HepG2 (cell line): ENCODE measurements around the gene TJP1. TPM values are rescaled to one million over a fixed set of nuclear protein-coding genes. Genes with fewer than 3 reads are reported as not detected.
A peak's percentile ranks its signal among the peaks of the same experiment; 100 is the strongest.

ENCODE experiments used
- BRCA1 ChIP-seq: sonication (generic); formaldehyde crosslinking; IDR thresholded peaks from 2 replicates; pipeline ENCODE4 v1.4.0; 2020; ENCODE audit warnings: missing genetic modification reagents
- CENPBD1 ChIP-seq: sonication (generic); formaldehyde crosslinking; IDR thresholded peaks from 2 replicates; pipeline ENCODE4 v1.8.0; 2022; ENCODE audit warnings: missing genetic modification reagents, low read depth, mild to moderate bottlenecking, borderline replicate concordance
- GABPB1 ChIP-seq: IDR thresholded peaks from 2 replicates; pipeline ENCODE4 v1.6.1; 2016; ENCODE audit warnings: mild to moderate bottlenecking, missing genetic modification reagents, moderate library complexity, missing compliant biosample characterization
- HMGA1 ChIP-seq: sonication (generic); formaldehyde crosslinking; conservative IDR thresholded peaks from 2 replicates; pipeline ENCODE4 v1.4.0; 2020; ENCODE audit warnings: missing genetic modification reagents
- HOXA5 ChIP-seq: sonication (generic); formaldehyde crosslinking; IDR thresholded peaks from 2 replicates; pipeline ENCODE4 v1.4.0; 2020; ENCODE audit warnings: missing genetic modification reagents
- MBD4 ChIP-seq: IDR thresholded peaks from 2 replicates; pipeline ENCODE4 v1.6.1; 2012; ENCODE audit warnings: low read length, inconsistent platforms, borderline replicate concordance
- MYNN ChIP-seq: sonication (generic); formaldehyde crosslinking; IDR thresholded peaks from 2 replicates; pipeline ENCODE4 v1.4.0; 2020; ENCODE audit warnings: mild to moderate bottlenecking, low read depth, missing genetic modification reagents
- NFYB ChIP-seq: sonication (generic); formaldehyde crosslinking; IDR thresholded peaks from 2 replicates; pipeline ENCODE4 v1.4.0; 2020; ENCODE audit warnings: missing genetic modification reagents
- SALL2 ChIP-seq: sonication (generic); formaldehyde crosslinking; IDR thresholded peaks from 2 replicates; pipeline ENCODE4 v1.8.1; 2023; ENCODE audit warnings: mild to moderate bottlenecking, missing genetic modification reagents, inconsistent platforms
- SRSF1 ChIP-seq: fragments of 200-400 bp; formaldehyde crosslinking; optimal IDR thresholded peaks from 2 replicates; pipeline ENCODE3; 2017; ENCODE audit warnings: mild to moderate bottlenecking, low read depth, low read length, moderate library complexity
- SSRP1 ChIP-seq: IDR thresholded peaks from 2 replicates; pipeline ENCODE4 v1.6.1; 2016; ENCODE audit warnings: control low read depth
- SYNCRIP ChIP-seq: fragments of 200-400 bp; formaldehyde crosslinking; IDR thresholded peaks from 2 replicates; pipeline ENCODE4 v1.6.1; 2018; ENCODE audit warnings: mild to moderate bottlenecking, low read depth, low read length; ENCODE audit not compliant: insufficient read depth
- TBX2 ChIP-seq: sonication (generic); formaldehyde crosslinking; IDR thresholded peaks from 2 replicates; pipeline ENCODE4 v1.5.0; 2020; ENCODE audit warnings: missing genetic modification reagents, mild to moderate bottlenecking, borderline replicate concordance
- ZBTB20 ChIP-seq: sonication (generic); formaldehyde crosslinking; IDR thresholded peaks from 2 replicates; pipeline ENCODE4 v1.8.1; 2023; ENCODE audit warnings: missing genetic modification reagents, low read depth, mild to moderate bottlenecking, borderline replicate concordance
- ZBTB44 ChIP-seq: sonication (generic); formaldehyde crosslinking; IDR thresholded peaks from 2 replicates; pipeline ENCODE4 v1.4.0; 2020; ENCODE audit warnings: missing genetic modification reagents
- ZC3H4 ChIP-seq: sonication (generic); formaldehyde crosslinking; IDR thresholded peaks from 2 replicates; pipeline ENCODE4 v1.4.0; 2020; ENCODE audit warnings: missing genetic modification reagents, borderline replicate concordance
- ZMYM2 ChIP-seq: sonication (generic); formaldehyde crosslinking; IDR thresholded peaks from 2 replicates; pipeline ENCODE4 v1.8.0; 2022; ENCODE audit warnings: mild to moderate bottlenecking, missing genetic modification reagents
- ZNF468 ChIP-seq: sonication (generic); formaldehyde crosslinking; IDR thresholded peaks from 2 replicates; pipeline ENCODE4 v1.8.0; 2022; ENCODE audit warnings: mild to moderate bottlenecking, moderate library complexity, missing genetic modification reagents
- ZNF552 ChIP-seq: sonication (generic); formaldehyde crosslinking; IDR thresholded peaks from 2 replicates; pipeline ENCODE4 v1.9.0; 2022; ENCODE audit warnings: missing genetic modification reagents, mild to moderate bottlenecking, borderline replicate concordance
- ZNF557 ChIP-seq: sonication (generic); formaldehyde crosslinking; IDR thresholded peaks from 2 replicates; pipeline ENCODE4 v1.4.0; 2020; ENCODE audit warnings: missing genetic modification reagents
- ZNF644 ChIP-seq: IDR thresholded peaks from 2 replicates; pipeline ENCODE4 v1.6.1; 2016; ENCODE audit warnings: low read depth
- ZNF691 ChIP-seq: sonication (generic); formaldehyde crosslinking; IDR thresholded peaks from 2 replicates; pipeline ENCODE4 v1.4.0; 2020; ENCODE audit warnings: missing genetic modification reagents, low read depth, mild to moderate bottlenecking, borderline replicate concordance
- ZNF709 ChIP-seq: sonication (generic); formaldehyde crosslinking; IDR thresholded peaks from 2 replicates; pipeline ENCODE4 v1.5.0; 2020; ENCODE audit warnings: mild to moderate bottlenecking, missing genetic modification reagents
- ZSCAN9 ChIP-seq: IDR thresholded peaks from 2 replicates; pipeline ENCODE4 v1.6.1; 2016; ENCODE audit warnings: borderline replicate concordance
- polyA plus RNA-seq, 8 experiments: library from polyadenylated mRNA; depleted of rRNA in 3 of 8; stranded (reverse) in 7 of 8; unstranded in 1 of 8; fragments of >200 nt; fragmentation: Illumina TruSeq in 4 of 8; extraction: Trizol in 4 of 8; gene quantifications; 2 replicates each; pipeline versions ENCODE4 v1.2.1 to v1.2.3, GENCODE V29; 2011 to 2016; ENCODE audit warnings: low read depth in 4 of 8, missing spikeins in 1 of 8, mixed read lengths in 1 of 8; ENCODE audit not compliant: insufficient read depth in 1 of 8
- total RNA-seq, 5 experiments: library from RNA; depleted of rRNA; stranded (reverse); fragments of >200 nt; fragmentation: Illumina TruSeq; extraction: Trizol; gene quantifications; 2 replicates each; pipeline ENCODE4 v1.2.3, GENCODE V29; 2016; ENCODE audit warnings: low read depth in 1 of 5
- TF ChIP-seq, protein P1 (sequence below), 2 experiments: sonication (generic) in 1 of 2; formaldehyde crosslinking in 1 of 2; IDR thresholded peaks; 2 replicates each; pipeline versions ENCODE4 v1.4.0 to v1.6.1; 2018 to 2020; ENCODE audit warnings: missing genetic modification reagents in 2 of 2, borderline replicate concordance in 1 of 2, low read depth in 1 of 2, mild to moderate bottlenecking in 1 of 2, missing biosample characterization in 1 of 2
- TF ChIP-seq, protein P2 (sequence below): IDR thresholded peaks from 2 replicates; pipeline ENCODE4 v1.6.1; 2016; ENCODE audit warnings: mild to moderate bottlenecking, missing biosample characterization, missing genetic modification reagents

Gene TJP1
- total and polyA plus RNA-seq, 2 of the 13 experiments (the other 11 are each of a cell fraction or from before 2014, with no cell fraction given), result 25.9 to 27.1 TPM

GRCh38 chr15:29674661-29675533 is 147.4 kb downstream of the TJP1 start (continued):
- TF ChIP-seq ZNF557 (CRISPR knock-in tag), result no peak
- TF ChIP-seq HMGA1, result no peak
- no peak for TF ChIP-seq MYNN (CRISPR knock-in tag)
- TF ChIP-seq, protein P1, sequence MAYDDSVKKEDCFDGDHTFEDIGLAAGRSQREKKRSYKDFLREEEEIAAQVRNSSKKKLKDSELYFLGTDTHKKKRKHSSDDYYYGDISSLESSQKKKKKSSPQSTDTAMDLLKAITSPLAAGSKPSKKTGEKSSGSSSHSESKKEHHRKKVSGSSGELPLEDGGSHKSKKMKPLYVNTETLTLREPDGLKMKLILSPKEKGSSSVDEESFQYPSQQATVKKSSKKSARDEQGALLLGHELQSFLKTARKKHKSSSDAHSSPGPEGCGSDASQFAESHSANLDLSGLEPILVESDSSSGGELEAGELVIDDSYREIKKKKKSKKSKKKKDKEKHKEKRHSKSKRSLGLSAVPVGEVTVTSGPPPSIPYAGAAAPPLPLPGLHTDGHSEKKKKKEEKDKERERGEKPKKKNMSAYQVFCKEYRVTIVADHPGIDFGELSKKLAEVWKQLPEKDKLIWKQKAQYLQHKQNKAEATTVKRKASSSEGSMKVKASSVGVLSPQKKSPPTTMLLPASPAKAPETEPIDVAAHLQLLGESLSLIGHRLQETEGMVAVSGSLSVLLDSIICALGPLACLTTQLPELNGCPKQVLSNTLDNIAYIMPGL (CRISPR knock-in tag; IDR thresholded peaks at IDR 0.05; ENCODE audit: borderline replicate concordance in 1 of 2, low read depth in 1 of 2), result 0 out of 4 replicates have a peak, but pooled peaks of 1 of the 2 experiments have one; percentile 15
- TF ChIP-seq NFYB (CRISPR knock-in tag), result no peak
- no peak for TF ChIP-seq HOXA5 (CRISPR knock-in tag)
- TF ChIP-seq TBX2, result peak; percentile 25; the same call in 1 of the 2 replicates
- TF ChIP-seq ZBTB44, result no peak
- TF ChIP-seq SSRP1 (CRISPR knock-in tag), result no peak
- no peak for TF ChIP-seq ZNF468 (CRISPR knock-in tag)
- no peak for TF ChIP-seq SRSF1
- TF ChIP-seq SALL2 (CRISPR knock-in tag), result no peak
- no peak for TF ChIP-seq ZSCAN9 (CRISPR knock-in tag)
- TF ChIP-seq ZNF709 (CRISPR knock-in tag), result no peak
- no peak for TF ChIP-seq ZNF552 (CRISPR knock-in tag)
- TF ChIP-seq ZNF691 (CRISPR knock-in tag), result no peak
- no peak for TF ChIP-seq CENPBD1 (CRISPR knock-in tag)
- no peak for TF ChIP-seq BRCA1 (CRISPR knock-in tag)
- TF ChIP-seq, protein P2, sequence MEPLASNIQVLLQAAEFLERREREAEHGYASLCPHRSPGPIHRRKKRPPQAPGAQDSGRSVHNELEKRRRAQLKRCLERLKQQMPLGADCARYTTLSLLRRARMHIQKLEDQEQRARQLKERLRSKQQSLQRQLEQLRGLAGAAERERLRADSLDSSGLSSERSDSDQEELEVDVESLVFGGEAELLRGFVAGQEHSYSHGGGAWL (CRISPR knock-in tag), result peak; percentile 57; the same call in 1 of the 2 replicates
- TF ChIP-seq MBD4, result no peak
- TF ChIP-seq ZC3H4 (CRISPR knock-in tag), result no peak
- peak; percentile 59 for TF ChIP-seq ZMYM2 (CRISPR knock-in tag)
- peak; percentile 55; the same call in 1 of the 2 replicates for TF ChIP-seq GABPB1
- TF ChIP-seq SYNCRIP, result no peak
- TF ChIP-seq ZBTB20 (CRISPR knock-in tag), result no peak
- TF ChIP-seq ZNF644 (CRISPR knock-in tag), result no peak
